Fibroblast of lung (primary cell): ENCODE results near the gene GID8. TPM values are rescaled to one million over a fixed set of nuclear protein-coding genes. Genes with fewer than 3 reads are reported as not detected.

Experiments
- DNase-seq, 2 donors: peaks; one replicate each; pipeline versions ENCODE4 v3.0.0 to v3.0.0-alpha.2; 2010; ENCODE audit warnings: low read depth in 2 of 2
- H2AFZ ChIP-seq: 2 replicates; pipeline ENCODE4 v1.5.1; 2012; ENCODE audit warnings: low read length, control low read depth, inconsistent platforms
- H3K27ac ChIP-seq: 2 replicates; pipeline ENCODE4 v1.5.1; 2011; ENCODE audit warnings: low read length, control low read depth; ENCODE audit not compliant: insufficient read depth
- H3K27me3 ChIP-seq: 2 replicates; pipeline ENCODE4 v1.5.1; 2011; ENCODE audit warnings: mild to moderate bottlenecking, low read length; ENCODE audit not compliant: control insufficient read depth, insufficient read depth
- H3K36me3 ChIP-seq: 2 replicates; pipeline ENCODE4 v1.5.1; 2011; ENCODE audit warnings: low read length; ENCODE audit not compliant: control insufficient read depth, insufficient read depth
- H3K4me1 ChIP-seq: 2 replicates; pipeline ENCODE4 v1.5.1; 2011; ENCODE audit warnings: low read length; ENCODE audit not compliant: control insufficient read depth, insufficient read depth; ENCODE audit errors: extremely low read depth
- H3K4me2 ChIP-seq: 2 replicates; pipeline ENCODE4 v1.5.1; 2011; ENCODE audit warnings: low read length, control low read depth; ENCODE audit not compliant: insufficient read depth; ENCODE audit errors: extremely low read depth
- H3K4me3 ChIP-seq, 4 experiments: fragments of 200-600 bp in 1 of 4; sonication (generic) in 1 of 4; replicated peaks in 1 of 4; 2 replicates each; pipeline ENCODE4 v1.5.1; 2011 to 2016; ENCODE audit warnings: low read length in 4 of 4, low read depth in 3 of 4, mild to moderate bottlenecking in 3 of 4, control low read depth in 2 of 4, inconsistent platforms in 1 of 4, mixed read lengths in 1 of 4; ENCODE audit not compliant: insufficient read depth in 1 of 4; ENCODE audit errors: control extremely low read depth in 1 of 4
- H3K79me2 ChIP-seq: 2 replicates; pipeline ENCODE4 v1.5.1; 2012; ENCODE audit warnings: mild to moderate bottlenecking, low read length, inconsistent platforms; ENCODE audit not compliant: control insufficient read depth, insufficient read depth
- H3K9ac ChIP-seq: 2 replicates; pipeline ENCODE4 v1.5.1; 2011; ENCODE audit warnings: mild to moderate bottlenecking, low read length, control low read depth; ENCODE audit not compliant: insufficient read depth
- H3K9me3 ChIP-seq: 2 replicates; pipeline ENCODE4 v1.5.1; 2012; ENCODE audit warnings: low read depth, low read length; ENCODE audit not compliant: control insufficient read depth, insufficient read depth
- H4K20me1 ChIP-seq: 2 replicates; pipeline ENCODE4 v1.5.1; 2011; ENCODE audit warnings: low read length; ENCODE audit not compliant: control insufficient read depth, insufficient read depth; ENCODE audit errors: extremely low read depth
- CTCF ChIP-seq, 2 donors: IDR thresholded peaks in 1 of 2; conservative IDR thresholded peaks in 1 of 2; 1 replicate in 1 of 2; 2 replicates in 1 of 2; pipeline ENCODE4 v1.5.1; 2011 to 2012; ENCODE audit warnings: low read length in 2 of 2, control low read depth in 1 of 2, inconsistent platforms in 1 of 2, low read depth in 1 of 2, mild to moderate bottlenecking in 1 of 2
- EZH2 ChIP-seq: IDR thresholded peaks from 2 replicates; pipeline ENCODE4 v1.5.1; 2012; ENCODE audit warnings: low read length, control low read depth, mild to moderate bottlenecking; ENCODE audit errors: missing control alignments
- polyA plus RNA-seq, 2 donors: library from polyadenylated mRNA; depleted of rRNA in 1 of 2; stranded (reverse) in 1 of 2; unstranded in 1 of 2; fragments of >200 nt; gene quantifications; 2 replicates each; pipeline ENCODE4 v1.2.1, GENCODE V29; 2011 to 2012; ENCODE audit warnings: missing spikeins in 1 of 2
- total RNA-seq: library from RNA; depleted of rRNA; stranded (reverse); fragments of >200 nt; gene quantifications from 2 replicates; pipeline ENCODE4 v1.2.1, GENCODE V29; 2014

The GID8 gene
- total and polyA plus RNA-seq, 2 donors (not counting 1 experiment from before 2014, with no cell fraction given), result 23.0 to 33.9 TPM

DNA sequence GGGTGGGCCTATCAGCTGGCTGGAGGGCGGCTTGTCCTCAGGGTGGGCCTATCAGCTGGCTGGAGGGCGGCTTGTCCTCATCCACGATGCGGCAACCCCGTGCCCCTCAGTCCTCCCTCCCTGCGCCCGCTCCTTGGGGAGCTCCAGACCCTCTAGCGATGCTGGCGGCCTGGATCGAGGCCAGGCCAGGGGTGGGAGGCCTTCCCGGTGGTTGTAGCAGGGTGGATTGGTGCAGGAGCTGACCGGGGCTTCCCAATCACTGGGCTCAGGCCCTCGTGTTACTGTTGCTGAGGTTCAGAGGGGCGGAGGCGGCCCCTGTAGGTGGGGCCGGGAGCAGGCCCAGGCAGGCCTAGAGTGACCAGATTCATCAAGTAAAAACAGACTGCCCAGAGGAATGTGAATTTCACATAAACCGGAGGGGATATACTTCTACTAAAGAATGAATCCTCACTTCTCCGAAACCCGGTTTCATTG is 23.4 kb downstream of the GID8 start:
- Histone ChIP-seq H3K9me3 (no peaks in the 10 kb centered on the region), H4K20me1 (no peaks in the 10 kb centered on the region), H3K4me2 (no peak overlapping the region), H3K36me3 (no peaks in the 10 kb centered on the region), H3K9ac (no peak overlapping the region), H3K4me1 (no peaks in the 10 kb centered on the region), H3K27ac (no peak overlapping the region), H3K27me3 (no peaks in the 10 kb centered on the region), H3K4me3 (no peak overlapping the region), H2AFZ (no peak overlapping the region), H3K79me2 (no peaks in the 10 kb centered on the region)
- DNase-seq, result no peak
- no peak for TF ChIP-seq CTCF (conservative IDR thresholded peaks at IDR 0.05 in 1 of 2, IDR thresholded peaks at IDR 0.05 in 1 of 2; ENCODE audit: low read depth in 1 of 2, low read length in 2 of 2)
- no peak for TF ChIP-seq EZH2

- H3K4me3 ChIP-seq, result no peak overlapping the region
- no peak for DNase-seq
- no peak overlapping the region for H2AFZ ChIP-seq
- H3K36me3 ChIP-seq, result no peaks in the 10 kb centered on the region
- H3K9ac ChIP-seq, result no peak overlapping the region
- no peak overlapping the region for H3K4me2 ChIP-seq
- H3K9me3 ChIP-seq, result no peaks in the 10 kb centered on the region
- no peaks in the 10 kb centered on the region for H3K4me1 ChIP-seq
- H3K27ac ChIP-seq, result no peak overlapping the region
- no peaks in the 10 kb centered on the region for H3K27me3 ChIP-seq
- no peaks in the 10 kb centered on the region for H3K79me2 ChIP-seq
- TF ChIP-seq CTCF (conservative IDR thresholded peaks at IDR 0.05 in 1 of 2, IDR thresholded peaks at IDR 0.05 in 1 of 2; ENCODE audit: low read depth in 1 of 2, low read length in 2 of 2) (no peak), EZH2 (no peak)
- H4K20me1 ChIP-seq, result no peaks in the 10 kb centered on the region
Measured at GRCh38 chr20:62961799-62962198, 23.9 kb downstream of the GID8 start.

GRCh38 chr20:62962221-62962879 is 24.4 kb downstream of the GID8 start:
- no peaks in the 10 kb centered on the region for H3K79me2 ChIP-seq
- no peak for TF ChIP-seq EZH2
- no peak for TF ChIP-seq CTCF (conservative IDR thresholded peaks at IDR 0.05 in 1 of 2, IDR thresholded peaks at IDR 0.05 in 1 of 2; ENCODE audit: low read depth in 1 of 2, low read length in 2 of 2)
- H4K20me1 ChIP-seq, result no peaks in the 10 kb centered on the region

More at GRCh38 chr20:62962221-62962879, 24.4 kb downstream of the GID8 start:
- DNase-seq, result no peak
- Histone ChIP-seq H3K36me3 (no peaks in the 10 kb centered on the region), H3K4me1 (no peaks in the 10 kb centered on the region), H3K4me2 (no peak overlapping the region), H2AFZ (no peak overlapping the region), H3K27me3 (no peaks in the 10 kb centered on the region), H3K9ac (no peak overlapping the region), H3K9me3 (no peaks in the 10 kb centered on the region), H3K27ac (no peak overlapping the region), H3K4me3 (no peak overlapping the region)
